Lower lobe of right lung (tissue), 2 donors: ENCODE results near the gene LAMP1. TPM values are rescaled to one million over a fixed set of nuclear protein-coding genes. Genes with fewer than 3 reads are reported as not detected.

Source experiments
- ATAC-seq, 2 donors: fragments of 200-7000 bp; cut with Tn5 transposase; one replicate each; pipeline ENCODE4 v1.9.1; 2020 to 2022; ENCODE audit warnings: mild to moderate bottlenecking in 2 of 2, moderate library complexity in 2 of 2
- DNase-seq: peaks from one replicate; pipeline ENCODE4 v3.0.0-alpha.2; 2020
- H3K27ac ChIP-seq: fragments of 200-600 bp; one replicate; pipeline ENCODE4 v1.8.0; 2022
- H3K27me3 ChIP-seq: fragments of 200-600 bp; one replicate; pipeline ENCODE4 v1.8.0; 2022; ENCODE audit warnings: low read depth
- H3K36me3 ChIP-seq: fragments of 200-600 bp; one replicate; pipeline ENCODE4 v1.8.0; 2022; ENCODE audit warnings: mild to moderate bottlenecking
- H3K4me1 ChIP-seq: fragments of 200-600 bp; one replicate; pipeline ENCODE4 v1.8.0; 2022
- H3K4me3 ChIP-seq: fragments of 200-600 bp; one replicate; pipeline ENCODE4 v1.8.0; 2022; ENCODE audit warnings: mild to moderate bottlenecking
- H3K9me3 ChIP-seq: fragments of 200-600 bp; one replicate; pipeline ENCODE4 v1.8.0; 2022
- CTCF ChIP-seq: fragments of 200-600 bp; IDR thresholded peaks from one replicate; pipeline ENCODE4 v1.8.0; 2022; ENCODE audit warnings: antibody characterized with exemption, mild to moderate bottlenecking
- intact Hi-C: fragments of 100-400 bp; cut with DNase I; formaldehyde crosslinking; loops from one replicate; pipeline ENCODE4 v1.11.0; 2022
- total RNA-seq: library from RNA; stranded (reverse); fragmentation: NEBNext Ultra II Directional; extraction: Animal tissue kit (Norgen Biotek cat#: 25700); gene quantifications from one replicate; pipeline ENCODE4 v1.2.1, GENCODE V29; 2021
- donor health status: DM: no; HTN: yes; CAD: no; lungs with severe emphysema.

The LAMP1 gene
- total RNA-seq, 1 donor from 2014 or later = 353 TPM

GRCh38 chr13:113359571-113359970 is 62.5 kb downstream of the LAMP1 start:
- H3K4me1 ChIP-seq = peaks cover 17% of the 10 kb centered on the region
- TF ChIP-seq CTCF = no peak
- DNase-seq (peak; percentile 14), ATAC-seq (no peak)
- peaks cover 19% of the 10 kb centered on the region for H3K27me3 ChIP-seq
- intact Hi-C loops = no loop called here
- no peak overlapping the region for H3K4me3 ChIP-seq
- no peak overlapping the region for H3K27ac ChIP-seq
- no peaks in the 10 kb centered on the region for H3K36me3 ChIP-seq
- H3K9me3 ChIP-seq = no peaks in the 10 kb centered on the region

- ATAC-seq (no peak), DNase-seq (peak; percentile 28)
- no peaks in the 10 kb centered on the region for H3K36me3 ChIP-seq
- no peaks in the 10 kb centered on the region for H3K9me3 ChIP-seq
- H3K4me1 ChIP-seq = peaks cover 21% of the 10 kb centered on the region
- no peak overlapping the region for H3K4me3 ChIP-seq
- H3K27me3 ChIP-seq = peaks cover 25% of the 10 kb centered on the region
- no peak overlapping the region for H3K27ac ChIP-seq
- TF ChIP-seq CTCF = no peak
- intact Hi-C loops = no loop called here
Observed at GRCh38 chr13:113360446-113360845, 63.4 kb downstream of the LAMP1 start.

- no peak for TF ChIP-seq CTCF
- intact Hi-C loops = no loop called here
Observed at GRCh38 chr13:113361406-113361805, 64.4 kb downstream of the LAMP1 start.

GRCh38 chr13:113364311-113364889 is 67.4 kb downstream of the LAMP1 start:
- H3K36me3 ChIP-seq = no peaks in the 10 kb centered on the region
- intact Hi-C loops = no loop called here
- H3K9me3 ChIP-seq = no peaks in the 10 kb centered on the region
- H3K4me1 ChIP-seq = peaks cover 21% of the 10 kb centered on the region
- H3K27me3 ChIP-seq = peaks cover 25% of the 10 kb centered on the region
- no peak for TF ChIP-seq CTCF
- ATAC-seq = peak in 1 of 2 donors; percentile 10
- DNase-seq = no peak
- H3K4me3 ChIP-seq = peak overlapping the region; percentile 46
- peak overlapping the region; percentile 62 for H3K27ac ChIP-seq

More at GRCh38 chr13:113361406-113361805, 64.4 kb downstream of the LAMP1 start:
- Histone ChIP-seq H3K4me1 (peaks cover 21% of the 10 kb centered on the region), H3K4me3 (no peak overlapping the region), H3K9me3 (no peaks in the 10 kb centered on the region), H3K36me3 (no peaks in the 10 kb centered on the region), H3K27me3 (peaks cover 25% of the 10 kb centered on the region), H3K27ac (no peak overlapping the region)
- ATAC-seq (no peak), DNase-seq (no peak)

GRCh38 chr13:113364901-113365582 is 68.0 kb downstream of the LAMP1 start:
- peak overlapping the region; percentile 62 for H3K27ac ChIP-seq
- peak overlapping the region; percentile 46 for H3K4me3 ChIP-seq
- peak in 1 of 2 donors; percentile 5 for ATAC-seq
- DNase-seq = no peak
- intact Hi-C loops = no loop called here
- H3K36me3 ChIP-seq = no peaks in the 10 kb centered on the region
- H3K27me3 ChIP-seq = peaks cover 25% of the 10 kb centered on the region
- H3K4me1 ChIP-seq = peaks cover 21% of the 10 kb centered on the region
- no peak for TF ChIP-seq CTCF
- H3K9me3 ChIP-seq = no peaks in the 10 kb centered on the region
